Mesendoderm (in vitro differentiated cells): Measurements from ENCODE around the gene SMIM21.

Experiments used
- DNase-seq: peaks from one replicate; pipeline ENCODE4 v3.0.0; 2013
- H2AK5ac ChIP-seq: 2 replicates; pipeline ENCODE4 v1.6.1; 2013; ENCODE audit warnings: low read length, inconsistent platforms
- H2BK120ac ChIP-seq: 2 replicates; pipeline ENCODE4 v1.6.1; 2013; ENCODE audit warnings: low read depth, mild to moderate bottlenecking, low read length, moderate library complexity, mixed read lengths
- H2BK15ac ChIP-seq: replicated peaks from 2 replicates; pipeline ENCODE4 v1.6.1; 2013; ENCODE audit warnings: low read depth, mild to moderate bottlenecking, moderate library complexity
- H2BK5ac ChIP-seq: 2 replicates; pipeline ENCODE4 v1.6.1; 2013; ENCODE audit warnings: low read length, inconsistent platforms
- H3K18ac ChIP-seq: 2 replicates; pipeline ENCODE4 v1.6.1; 2013; ENCODE audit warnings: mild to moderate bottlenecking, low read length, mixed read lengths
- H3K23ac ChIP-seq: one replicate; pipeline ENCODE4 v1.6.1; 2013; ENCODE audit warnings: low read length
- H3K27ac ChIP-seq: 2 replicates; pipeline ENCODE4 v1.5.1; 2013; ENCODE audit warnings: low read depth, mild to moderate bottlenecking, inconsistent platforms, low read length, moderate library complexity
- H3K27me3 ChIP-seq: 2 replicates; pipeline ENCODE4 v1.6.1; 2013; ENCODE audit warnings: low read length, control low read depth, mild to moderate bottlenecking, inconsistent platforms; ENCODE audit not compliant: insufficient read depth, poor library complexity
- H3K36me3 ChIP-seq: 2 replicates; pipeline ENCODE4 v1.6.1; 2013; ENCODE audit warnings: low read length, inconsistent platforms; ENCODE audit not compliant: control insufficient read depth, insufficient read depth
- H3K4ac ChIP-seq: one replicate; pipeline ENCODE4 v1.6.1; 2013; ENCODE audit warnings: low read depth, mild to moderate bottlenecking, low read length, moderate library complexity
- H3K4me1 ChIP-seq: 2 replicates; pipeline ENCODE4 v1.6.1; 2013; ENCODE audit warnings: low read depth, low read length, inconsistent platforms; ENCODE audit not compliant: control insufficient read depth
- H3K4me2 ChIP-seq: 2 replicates; pipeline ENCODE4 v1.6.1; 2013; ENCODE audit warnings: low read length
- H3K4me3 ChIP-seq: 2 replicates; pipeline ENCODE4 v1.5.1; 2013; ENCODE audit warnings: mild to moderate bottlenecking, low read length
- H3K56ac ChIP-seq: one replicate; pipeline ENCODE4 v1.6.1; 2013; ENCODE audit warnings: low read length
- H3K79me1 ChIP-seq: 2 replicates; pipeline ENCODE4 v1.6.1; 2013; ENCODE audit warnings: low read length, inconsistent platforms
- H3K79me2 ChIP-seq: 2 replicates; pipeline ENCODE4 v1.6.1; 2013; ENCODE audit warnings: mild to moderate bottlenecking, low read length; ENCODE audit not compliant: control insufficient read depth, insufficient read depth
- H3K9ac ChIP-seq: 2 replicates; pipeline ENCODE4 v1.6.1; 2013; ENCODE audit warnings: low read length, inconsistent platforms
- H4K5ac ChIP-seq: one replicate; pipeline ENCODE4 v1.6.1; 2013; ENCODE audit warnings: low read length
- H4K8ac ChIP-seq: one replicate; pipeline ENCODE4 v1.6.1; 2013; ENCODE audit warnings: low read depth, mild to moderate bottlenecking, control low read depth, low read length, moderate library complexity
- WGBS: extraction: QIAGEN DNeasy Blood & Tissue Kit; methylation state at CpG from one replicate; pipeline ENCODE4 v1.1.7; 2013; ENCODE audit warnings: low lambda C conversion rate, missing lambda C conversion rate; ENCODE audit not compliant: insufficient coverage; ENCODE audit errors: extremely low coverage; 5-methylcytosine and 5-hydroxymethylcytosine counted together

SMIM21 gene

GRCh38 chr18:75369026-75369721 is 58.3 kb downstream of the SMIM21 start:
- no peak overlapping the region for H3K56ac ChIP-seq
- no peak overlapping the region for H2AK5ac ChIP-seq
- no peaks in the 10 kb centered on the region for H3K27me3 ChIP-seq
- no peak overlapping the region for H4K5ac ChIP-seq
- no peak overlapping the region for H3K27ac ChIP-seq
- WGBS, result no CpG with 5 or more reads among the region's 17 CpGs
- no peak overlapping the region for H2BK5ac ChIP-seq
- H3K79me1 ChIP-seq, result no peaks in the 10 kb centered on the region
- H3K9ac ChIP-seq, result no peak overlapping the region
- H3K79me2 ChIP-seq, result no peaks in the 10 kb centered on the region
- no peak overlapping the region for H3K18ac ChIP-seq
- H2BK15ac ChIP-seq, result no peak overlapping the region
- H2BK120ac ChIP-seq, result no peak overlapping the region
- H3K4ac ChIP-seq, result no peak overlapping the region
- H4K8ac ChIP-seq, result no peak overlapping the region
- H3K23ac ChIP-seq, result no peak overlapping the region
- no peaks in the 10 kb centered on the region for H3K36me3 ChIP-seq
- H3K4me3 ChIP-seq, result no peak overlapping the region
- H3K4me2 ChIP-seq, result no peak overlapping the region
- H3K4me1 ChIP-seq, result no peaks in the 10 kb centered on the region
- no peak for DNase-seq

- Histone ChIP-seq H3K79me2 (no peaks in the 10 kb centered on the region), H2BK15ac (no peak overlapping the region), H3K9ac (no peak overlapping the region), H3K4me3 (no peak overlapping the region), H3K27me3 (no peaks in the 10 kb centered on the region), H2BK5ac (no peak overlapping the region), H2BK120ac (no peak overlapping the region), H4K8ac (no peak overlapping the region), H3K79me1 (no peaks in the 10 kb centered on the region), H3K36me3 (no peaks in the 10 kb centered on the region), H3K4me1 (no peaks in the 10 kb centered on the region), H3K4me2 (no peak overlapping the region), H3K18ac (no peak overlapping the region), H3K27ac (no peak overlapping the region), H4K5ac (no peak overlapping the region), H3K23ac (no peak overlapping the region), H3K4ac (no peak overlapping the region), H3K56ac (no peak overlapping the region), H2AK5ac (no peak overlapping the region)
- no peak for DNase-seq
- WGBS, result no CpG with 5 or more reads among the region's 1 CpG
These were observed 61.7 kb downstream of the SMIM21 start for GRCh38 chr18:75365837-75366236.

- Histone ChIP-seq H3K23ac (no peak overlapping the region), H3K4me3 (no peak overlapping the region), H3K4me2 (no peak overlapping the region), H2AK5ac (no peak overlapping the region), H3K4ac (no peak overlapping the region), H3K79me2 (no peaks in the 10 kb centered on the region), H3K79me1 (no peaks in the 10 kb centered on the region), H2BK120ac (no peak overlapping the region), H3K4me1 (no peaks in the 10 kb centered on the region), H3K56ac (no peak overlapping the region), H3K27me3 (no peaks in the 10 kb centered on the region), H4K8ac (no peak overlapping the region), H3K18ac (no peak overlapping the region), H4K5ac (no peak overlapping the region), H2BK15ac (no peak overlapping the region), H3K9ac (no peak overlapping the region), H3K27ac (no peak overlapping the region), H2BK5ac (no peak overlapping the region), H3K36me3 (no peaks in the 10 kb centered on the region)
- no peak for DNase-seq
- WGBS, result no CpG with 5 or more reads among the region's 7 CpGs
These were observed 62.3 kb downstream of the SMIM21 start for GRCh38 chr18:75365254-75365629.

- H3K4me2 ChIP-seq, result no peak overlapping the region
- no peak overlapping the region for H2BK120ac ChIP-seq
- H2BK15ac ChIP-seq, result no peak overlapping the region
- no peak overlapping the region for H2AK5ac ChIP-seq
- no peak overlapping the region for H3K27ac ChIP-seq
- no peak overlapping the region for H3K4me3 ChIP-seq
- no peak overlapping the region for H3K18ac ChIP-seq
- H3K4me1 ChIP-seq, result no peaks in the 10 kb centered on the region
- H3K23ac ChIP-seq, result no peak overlapping the region
- no peaks in the 10 kb centered on the region for H3K79me2 ChIP-seq
- no peaks in the 10 kb centered on the region for H3K27me3 ChIP-seq
- no peak overlapping the region for H3K4ac ChIP-seq
- H4K8ac ChIP-seq, result no peak overlapping the region
- H4K5ac ChIP-seq, result no peak overlapping the region
- H3K9ac ChIP-seq, result no peak overlapping the region
- no peak overlapping the region for H2BK5ac ChIP-seq
- no peak overlapping the region for H3K56ac ChIP-seq
- no peaks in the 10 kb centered on the region for H3K36me3 ChIP-seq
- WGBS, result no CpG with 5 or more reads among the region's 13 CpGs
- DNase-seq, result no peak
- no peaks in the 10 kb centered on the region for H3K79me1 ChIP-seq
These were observed 62.8 kb downstream of the SMIM21 start for GRCh38 chr18:75364512-75365253.

GRCh38 chr18:75363446-75364225 is 63.9 kb downstream of the SMIM21 start:
- Histone ChIP-seq H2BK120ac (no peak overlapping the region), H3K36me3 (no peaks in the 10 kb centered on the region), H3K4me3 (no peak overlapping the region), H2AK5ac (no peak overlapping the region), H3K18ac (no peak overlapping the region), H3K4ac (no peak overlapping the region), H3K79me1 (no peaks in the 10 kb centered on the region), H3K79me2 (no peaks in the 10 kb centered on the region), H2BK15ac (no peak overlapping the region), H3K4me1 (no peaks in the 10 kb centered on the region), H3K9ac (no peak overlapping the region), H2BK5ac (no peak overlapping the region), H3K56ac (no peak overlapping the region), H3K4me2 (no peak overlapping the region), H3K27ac (no peak overlapping the region), H4K5ac (no peak overlapping the region), H3K23ac (no peak overlapping the region), H3K27me3 (no peaks in the 10 kb centered on the region), H4K8ac (no peak overlapping the region)
- no peak for DNase-seq
- WGBS, result no CpG with 5 or more reads among the region's 13 CpGs
